Thyroid gland (tissue), 4 donors: ENCODE measurements around the gene GFRA1. TPM values are rescaled to one million over a fixed set of nuclear protein-coding genes. Genes with fewer than 3 reads are reported as not detected.

ENCODE experiments used
- DNase-seq, 2 donors: peaks; one replicate each; pipeline ENCODE4 v3.0.0-alpha.2; 2019
- H3K27ac ChIP-seq, 3 donors: fragments of 200-600 bp; sonication (generic); 1 replicate in 2 of 3; 2 replicates in 1 of 3; pipeline ENCODE4 v1.5.1; 2016 to 2019; ENCODE audit warnings: mild to moderate bottlenecking in 1 of 3, moderate library complexity in 1 of 3
- H3K27me3 ChIP-seq: fragments of 200-600 bp; sonication (generic); one replicate; pipeline ENCODE4 v1.5.1; 2019
- H3K36me3 ChIP-seq, 2 donors: fragments of 200-600 bp; sonication (generic); one replicate each; pipeline ENCODE4 v1.5.1; 2016 to 2019
- H3K4me1 ChIP-seq, 2 donors: fragments of 200-600 bp; sonication (generic); one replicate each; pipeline ENCODE4 v1.5.1; 2017 to 2019
- H3K4me3 ChIP-seq, 3 donors: fragments of 200-600 bp; sonication (generic); replicated peaks in 1 of 3; 1 replicate in 2 of 3; 2 replicates in 1 of 3; pipeline ENCODE4 v1.5.1; 2016; ENCODE audit warnings: mild to moderate bottlenecking in 1 of 3
- H3K9me3 ChIP-seq: fragments of 200-600 bp; sonication (generic); one replicate; pipeline ENCODE4 v1.5.1; 2017
- CTCF ChIP-seq, 6 experiments: fragments of 200-600 bp in 3 of 6; fragments of 450-650 bp in 3 of 6; sonication (generic) in 3 of 6; IDR thresholded peaks; one replicate each; pipeline ENCODE4 v1.5.1; 2016 to 2019; ENCODE audit warnings: antibody characterized with exemption in 6 of 6, mild to moderate bottlenecking in 2 of 6, inconsistent platforms in 1 of 6, moderate library complexity in 1 of 6
- POLR2A ChIP-seq, 2 donors: fragments of 450-650 bp; IDR thresholded peaks; one replicate each; pipeline ENCODE4 v1.6.1; 2017; ENCODE audit warnings: antibody characterized with exemption in 2 of 2, mild to moderate bottlenecking in 2 of 2, moderate library complexity in 1 of 2
- WGBS, 2 donors: methylation state at CpG; one replicate each; pipeline ENCODE4 v1.1.5; 2017; 5-methylcytosine and 5-hydroxymethylcytosine counted together
- intact Hi-C: fragments of 100-400 bp; cut with DNase I; formaldehyde crosslinking; loops from one replicate; pipeline ENCODE4 v1.15.1; 2023
- total RNA-seq, 4 donors: library from RNA; depleted of rRNA; stranded (reverse); fragments of >200 nt; gene quantifications; one replicate each; pipeline ENCODE4 v1.2.3, GENCODE V29; 2016

Gene GFRA1
- total RNA-seq, 4 donors from 2014 or later: 4.4 to 18.0 (median 5.5) TPM

DNA sequence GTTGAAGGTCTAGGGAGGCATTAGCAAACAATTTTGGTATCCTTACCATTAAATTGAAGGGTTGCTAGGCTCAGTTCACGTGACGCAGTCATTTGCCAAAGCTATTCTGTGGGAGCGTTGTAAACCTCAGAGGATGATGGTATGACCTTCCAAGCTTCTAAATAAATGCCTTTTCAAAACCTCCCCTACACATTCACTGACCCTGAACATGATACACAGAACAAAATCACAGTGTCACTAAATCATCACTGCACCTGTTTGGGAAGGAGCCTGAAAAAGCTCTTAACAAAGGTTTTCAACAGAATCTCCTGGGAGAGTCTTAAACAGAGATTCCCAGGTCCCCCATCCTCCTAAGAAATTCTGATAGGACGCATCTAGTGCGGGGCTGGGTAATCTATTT, 38.0 kb upstream of the GFRA1 start:
- H3K9me3 ChIP-seq: no peaks in the 10 kb centered on the region
- H3K36me3 ChIP-seq: no peaks in the 10 kb centered on the region
- no peak for DNase-seq
- H3K27me3 ChIP-seq: no peaks in the 10 kb centered on the region
- no peak overlapping the region for H3K4me3 ChIP-seq
- intact Hi-C loops: no loop called here
- TF ChIP-seq CTCF (IDR thresholded peaks at IDR 0.05) (no peak), POLR2A (IDR thresholded peaks at IDR 0.05) (no peak)
- no peak overlapping the region for H3K27ac ChIP-seq
- no peaks in the 10 kb centered on the region for H3K4me1 ChIP-seq
- 92 to 97% methylated on average over 5 of the region's 5 CpGs for WGBS, 2 donors

DNA sequence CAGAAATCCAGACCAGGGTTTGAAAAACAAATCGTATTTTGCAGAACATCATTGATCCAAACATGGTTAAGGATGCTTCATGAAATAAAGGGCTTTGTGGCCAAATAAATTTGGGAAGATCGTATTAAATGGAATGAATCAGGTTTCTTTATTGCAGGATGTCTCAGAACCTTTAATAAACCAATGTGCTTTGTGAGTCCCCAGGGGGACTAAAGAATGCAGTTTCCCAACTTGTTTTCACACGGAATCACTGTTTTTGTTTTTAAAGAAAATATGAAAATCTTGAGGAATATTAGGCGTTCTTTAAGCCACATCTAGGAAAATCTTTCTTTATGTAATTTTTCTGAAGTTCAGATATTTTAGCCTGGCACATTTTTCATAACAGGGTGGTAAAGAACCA, 34.4 kb upstream of the GFRA1 start:
- H3K27me3 ChIP-seq: no peaks in the 10 kb centered on the region
- H3K36me3 ChIP-seq: no peaks in the 10 kb centered on the region
- intact Hi-C loops: no loop called here
- no peaks in the 10 kb centered on the region for H3K4me1 ChIP-seq
- H3K27ac ChIP-seq: no peak overlapping the region
- TF ChIP-seq CTCF (IDR thresholded peaks at IDR 0.05): no peak
- no peak for TF ChIP-seq POLR2A (IDR thresholded peaks at IDR 0.05)
- H3K9me3 ChIP-seq: no peaks in the 10 kb centered on the region
- WGBS, 2 donors: 65 to 76% methylated on average over 4 of the region's 4 CpGs
- no peak for DNase-seq
- no peak overlapping the region for H3K4me3 ChIP-seq

DNA sequence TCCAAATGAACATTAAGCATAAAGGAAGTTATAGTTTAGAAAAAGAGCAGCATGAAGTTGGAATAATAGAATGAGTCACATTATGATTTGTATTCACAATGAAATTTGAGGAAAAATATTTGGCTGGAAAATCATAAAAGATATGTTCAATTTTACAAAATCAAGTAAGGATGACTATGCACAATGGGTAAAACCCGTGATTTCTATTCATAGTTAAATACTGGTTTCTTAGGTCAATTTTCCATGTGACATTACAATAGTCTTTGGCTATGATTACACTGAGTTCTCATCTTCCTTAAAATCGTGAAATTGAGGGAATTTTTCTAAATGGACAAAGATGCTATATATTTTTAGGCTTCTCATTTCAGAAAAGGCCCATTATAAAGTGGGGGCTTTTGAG, 33.8 kb upstream of the GFRA1 start:
- WGBS, 2 donors: 69 to 76% methylated on average over 2 of the region's 2 CpGs
- Histone ChIP-seq H3K27me3 (no peaks in the 10 kb centered on the region), H3K4me1 (no peaks in the 10 kb centered on the region), H3K36me3 (no peaks in the 10 kb centered on the region), H3K9me3 (no peaks in the 10 kb centered on the region), H3K27ac (no peak overlapping the region), H3K4me3 (no peak overlapping the region)
- TF ChIP-seq POLR2A (IDR thresholded peaks at IDR 0.05) (no peak), CTCF (IDR thresholded peaks at IDR 0.05) (no peak)
- DNase-seq: no peak
- intact Hi-C loops: no loop called here

DNA sequence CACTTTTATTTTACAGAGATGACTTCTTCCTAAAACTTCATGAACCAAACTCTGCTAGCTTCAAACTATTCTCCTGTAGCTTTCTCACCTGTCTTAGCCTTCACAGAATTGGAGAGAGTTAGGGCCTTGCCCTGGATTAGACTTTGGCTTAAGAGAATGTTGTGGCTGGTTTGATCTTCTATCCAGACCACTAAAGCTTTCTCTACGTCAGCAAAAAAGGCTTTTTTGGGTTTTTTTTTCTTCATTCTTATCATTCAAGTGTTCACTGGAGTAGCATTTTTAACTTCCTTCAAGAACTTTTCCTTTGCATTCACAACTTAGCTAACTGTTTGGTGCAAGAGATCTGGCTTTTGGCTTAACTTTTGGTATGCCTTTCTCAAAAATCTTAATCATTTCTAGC, 31.9 kb upstream of the GFRA1 start:
- intact Hi-C loops: no loop called here
- TF ChIP-seq POLR2A (IDR thresholded peaks at IDR 0.05) (no peak), CTCF (IDR thresholded peaks at IDR 0.05) (no peak)
- Histone ChIP-seq H3K9me3 (no peaks in the 10 kb centered on the region), H3K4me1 (no peaks in the 10 kb centered on the region), H3K36me3 (no peaks in the 10 kb centered on the region), H3K27me3 (no peaks in the 10 kb centered on the region), H3K4me3 (no peak overlapping the region), H3K27ac (no peak overlapping the region)
- no peak for DNase-seq
- 36 to 56% methylated on average over 1 of the region's 1 CpG for WGBS, 2 donors

DNA sequence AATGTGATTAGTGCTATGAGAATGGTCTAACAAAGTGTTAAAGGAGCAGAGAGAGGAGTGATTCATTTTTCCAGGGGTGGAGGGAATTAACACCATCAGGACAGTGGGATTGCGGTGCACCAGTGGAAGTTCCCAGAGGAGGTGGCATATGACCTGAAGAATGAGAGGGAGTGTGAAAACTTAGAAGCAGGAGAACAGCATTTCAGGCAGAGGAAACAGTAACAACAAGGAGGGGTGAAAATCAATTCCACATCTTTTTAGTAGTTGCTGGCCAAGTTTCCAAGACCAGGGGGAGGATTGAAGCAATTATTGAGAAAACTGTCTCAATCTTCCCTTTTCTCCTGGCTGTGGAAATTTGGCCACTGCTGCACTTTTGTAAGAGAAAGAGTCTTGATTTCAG, 27.5 kb upstream of the GFRA1 start:
- no peaks in the 10 kb centered on the region for H3K36me3 ChIP-seq
- WGBS, 2 donors: 61 to 81% methylated on average over 1 of the region's 1 CpG
- H3K4me1 ChIP-seq: no peaks in the 10 kb centered on the region
- TF ChIP-seq POLR2A (IDR thresholded peaks at IDR 0.05): no peak
- no peak for TF ChIP-seq CTCF (IDR thresholded peaks at IDR 0.05)
- H3K27me3 ChIP-seq: no peaks in the 10 kb centered on the region
- no peak overlapping the region for H3K4me3 ChIP-seq
- DNase-seq: no peak
- intact Hi-C loops: no loop called here
- no peak overlapping the region for H3K27ac ChIP-seq
- no peaks in the 10 kb centered on the region for H3K9me3 ChIP-seq
